Measurements from ENCODE around the gene EIF1AX. TPM values are rescaled to one million over a fixed set of nuclear protein-coding genes. Genes with fewer than 3 reads are reported as not detected.

EIF1AX gene
- total RNA-seq, 1 donor: 29.0 TPM

DNA sequence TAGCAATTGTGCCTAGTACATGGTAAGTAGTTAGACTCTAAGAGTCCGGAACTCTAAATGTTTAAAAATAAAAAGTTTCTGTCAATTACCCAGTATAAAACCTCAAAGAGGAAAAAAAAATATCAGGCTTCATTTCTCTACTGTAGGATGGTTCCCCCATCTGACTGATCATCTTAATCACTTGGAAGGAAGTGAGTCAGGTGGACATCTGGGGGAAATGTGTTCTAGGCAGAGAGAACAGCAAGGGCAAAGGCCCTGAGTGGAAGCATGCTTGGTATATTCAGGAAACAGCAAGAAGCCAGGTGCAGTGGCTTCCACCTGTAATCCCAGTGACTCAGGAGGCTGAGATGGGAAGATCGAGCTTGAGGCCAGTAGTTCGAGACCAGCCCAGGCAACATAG is 2.9 kb upstream of the EIF1AX start:
- TF ChIP-seq, protein P1, sequence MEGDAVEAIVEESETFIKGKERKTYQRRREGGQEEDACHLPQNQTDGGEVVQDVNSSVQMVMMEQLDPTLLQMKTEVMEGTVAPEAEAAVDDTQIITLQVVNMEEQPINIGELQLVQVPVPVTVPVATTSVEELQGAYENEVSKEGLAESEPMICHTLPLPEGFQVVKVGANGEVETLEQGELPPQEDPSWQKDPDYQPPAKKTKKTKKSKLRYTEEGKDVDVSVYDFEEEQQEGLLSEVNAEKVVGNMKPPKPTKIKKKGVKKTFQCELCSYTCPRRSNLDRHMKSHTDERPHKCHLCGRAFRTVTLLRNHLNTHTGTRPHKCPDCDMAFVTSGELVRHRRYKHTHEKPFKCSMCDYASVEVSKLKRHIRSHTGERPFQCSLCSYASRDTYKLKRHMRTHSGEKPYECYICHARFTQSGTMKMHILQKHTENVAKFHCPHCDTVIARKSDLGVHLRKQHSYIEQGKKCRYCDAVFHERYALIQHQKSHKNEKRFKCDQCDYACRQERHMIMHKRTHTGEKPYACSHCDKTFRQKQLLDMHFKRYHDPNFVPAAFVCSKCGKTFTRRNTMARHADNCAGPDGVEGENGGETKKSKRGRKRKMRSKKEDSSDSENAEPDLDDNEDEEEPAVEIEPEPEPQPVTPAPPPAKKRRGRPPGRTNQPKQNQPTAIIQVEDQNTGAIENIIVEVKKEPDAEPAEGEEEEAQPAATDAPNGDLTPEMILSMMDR (IDR thresholded peaks at IDR 0.05; ENCODE audit: extremely low read depth, low read depth, low read length): no peak
- Histone ChIP-seq H4K20me1 (ENCODE audit: insufficient read depth, low read length) (peaks cover 7% of the 10 kb centered on the region), H3K27ac (ENCODE audit: low read depth, low read length) (no peak overlapping the region), H3K27me3 (ENCODE audit: insufficient read depth, low read length) (no peaks in the 10 kb centered on the region), H3K79me2 (ENCODE audit: insufficient read depth, low read length) (peaks cover 20% of the 10 kb centered on the region), H3K4me3 (ENCODE audit: insufficient read depth, low read length) (no peak overlapping the region), H3K9me3 (ENCODE audit: low read depth, low read length) (no peaks in the 10 kb centered on the region), H2AFZ (ENCODE audit: low read length) (no peak overlapping the region), H3K4me2 (ENCODE audit: insufficient read depth, low read length) (no peak overlapping the region), H3K4me1 (ENCODE audit: insufficient read depth, low read length) (peaks cover 11% of the 10 kb centered on the region), H3K36me3 (ENCODE audit: insufficient read depth, low read length) (no peaks in the 10 kb centered on the region)
- peak; percentile 87 for DNase-seq (ENCODE audit: insufficient read length, low spot score, missing footprints)

DNA sequence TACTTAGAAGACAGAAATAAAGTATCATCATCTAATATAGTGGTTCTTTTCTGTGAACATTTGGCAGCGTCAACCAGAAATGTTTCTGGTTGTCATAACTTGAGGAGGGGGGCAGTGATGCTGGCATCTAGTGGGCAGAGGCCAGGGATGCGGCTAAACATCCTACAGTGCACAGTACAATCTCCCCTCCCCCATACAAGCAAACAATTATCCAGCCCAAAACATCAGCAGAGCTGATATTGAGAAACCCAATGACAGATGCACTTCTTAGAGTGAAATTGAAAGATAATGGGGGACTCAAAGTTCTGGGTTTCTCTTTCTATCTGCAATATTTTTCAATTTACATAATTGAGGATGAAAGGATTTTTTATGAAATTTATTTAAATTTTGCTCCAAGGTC is 1.9 kb upstream of the EIF1AX start:
- Histone ChIP-seq H3K4me1 (ENCODE audit: insufficient read depth, low read length) (peaks cover 14% of the 10 kb centered on the region), H3K4me2 (ENCODE audit: insufficient read depth, low read length) (no peak overlapping the region), H3K9me3 (ENCODE audit: low read depth, low read length) (no peaks in the 10 kb centered on the region), H3K27me3 (ENCODE audit: insufficient read depth, low read length) (no peaks in the 10 kb centered on the region), H3K27ac (ENCODE audit: low read depth, low read length) (no peak overlapping the region), H3K79me2 (ENCODE audit: insufficient read depth, low read length) (peaks cover 29% of the 10 kb centered on the region), H3K4me3 (ENCODE audit: insufficient read depth, low read length) (no peak overlapping the region), H4K20me1 (ENCODE audit: insufficient read depth, low read length) (peaks cover 16% of the 10 kb centered on the region), H3K36me3 (ENCODE audit: insufficient read depth, low read length) (peaks cover 2% of the 10 kb centered on the region), H2AFZ (ENCODE audit: low read length) (no peak overlapping the region)
- no peak for DNase-seq (ENCODE audit: insufficient read length, low spot score, missing footprints)
- TF ChIP-seq, protein P1 (IDR thresholded peaks at IDR 0.05; ENCODE audit: extremely low read depth, low read depth, low read length): no peak

DNA sequence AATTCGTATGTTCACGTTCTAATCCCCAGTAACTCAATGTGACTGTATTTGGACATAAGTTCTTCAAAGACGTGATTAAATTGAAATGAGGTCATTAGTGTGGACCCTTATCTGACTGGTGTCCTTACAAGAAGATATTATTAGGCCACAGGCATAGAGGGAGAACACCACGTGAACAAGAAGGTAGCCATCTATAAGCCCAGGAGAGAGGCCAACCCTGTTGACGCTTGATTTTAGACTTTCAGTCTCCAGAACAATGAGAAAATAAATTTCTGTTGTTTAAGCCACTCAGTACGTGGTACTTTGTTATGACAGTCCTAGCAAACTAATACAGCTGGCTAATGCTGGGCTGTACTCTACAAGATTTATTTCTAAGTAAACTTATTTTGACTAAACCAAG is 1.5 kb upstream of the EIF1AX start:
- peaks cover 18% of the 10 kb centered on the region for H4K20me1 ChIP-seq (ENCODE audit: insufficient read depth, low read length)
- H3K79me2 ChIP-seq (ENCODE audit: insufficient read depth, low read length): peaks cover 33% of the 10 kb centered on the region
- H2AFZ ChIP-seq (ENCODE audit: low read length): no peak overlapping the region
- no peak overlapping the region for H3K27ac ChIP-seq (ENCODE audit: low read depth, low read length)
- H3K9me3 ChIP-seq (ENCODE audit: low read depth, low read length): no peaks in the 10 kb centered on the region
- DNase-seq (ENCODE audit: insufficient read length, low spot score, missing footprints): no peak
- TF ChIP-seq, protein P1 (IDR thresholded peaks at IDR 0.05; ENCODE audit: extremely low read depth, low read depth, low read length): no peak
- no peak overlapping the region for H3K4me3 ChIP-seq (ENCODE audit: insufficient read depth, low read length)
- no peak overlapping the region for H3K4me2 ChIP-seq (ENCODE audit: insufficient read depth, low read length)
- H3K4me1 ChIP-seq (ENCODE audit: insufficient read depth, low read length): peaks cover 14% of the 10 kb centered on the region
- H3K36me3 ChIP-seq (ENCODE audit: insufficient read depth, low read length): peaks cover 6% of the 10 kb centered on the region
- H3K27me3 ChIP-seq (ENCODE audit: insufficient read depth, low read length): no peaks in the 10 kb centered on the region

DNA sequence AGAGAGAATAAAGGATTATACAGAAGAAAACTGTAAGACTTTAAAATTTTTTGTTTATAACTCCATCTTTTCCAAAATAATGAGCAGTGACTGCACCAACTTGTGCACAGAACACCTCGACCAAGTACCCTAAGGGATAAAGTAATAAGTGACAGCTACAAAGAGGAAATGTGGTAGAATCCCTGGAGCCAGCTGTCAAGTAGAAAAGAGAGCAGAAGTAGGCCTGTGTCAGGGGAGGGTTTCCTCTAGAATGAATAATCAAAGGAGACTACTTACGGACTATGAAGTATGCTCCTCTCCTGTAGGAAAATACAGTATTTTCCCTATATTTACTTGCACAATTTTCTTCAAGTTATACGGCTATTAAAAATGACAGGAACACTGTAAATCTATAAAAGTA is 1.2 kb downstream of the EIF1AX start:
- Histone ChIP-seq H3K4me3 (ENCODE audit: insufficient read depth, low read length) (peak overlapping the region; percentile 93), H3K27ac (ENCODE audit: low read depth, low read length) (peak overlapping the region; percentile 86), H3K9me3 (ENCODE audit: low read depth, low read length) (no peaks in the 10 kb centered on the region), H4K20me1 (ENCODE audit: insufficient read depth, low read length) (peaks cover 31% of the 10 kb centered on the region), H3K36me3 (ENCODE audit: insufficient read depth, low read length) (peaks cover 28% of the 10 kb centered on the region), H3K27me3 (ENCODE audit: insufficient read depth, low read length) (no peaks in the 10 kb centered on the region), H3K4me1 (ENCODE audit: insufficient read depth, low read length) (peaks cover 14% of the 10 kb centered on the region), H2AFZ (ENCODE audit: low read length) (no peak overlapping the region), H3K4me2 (ENCODE audit: insufficient read depth, low read length) (peak overlapping the region; percentile 87), H3K79me2 (ENCODE audit: insufficient read depth, low read length) (peaks cover 52% of the 10 kb centered on the region)
- peak; percentile 36 for DNase-seq (ENCODE audit: insufficient read length, low spot score, missing footprints)
- TF ChIP-seq, protein P1 (IDR thresholded peaks at IDR 0.05; ENCODE audit: extremely low read depth, low read depth, low read length): no peak

Measured in osteoblast (primary cell).